ENCODE data around the gene GPR153.

- no peak for TF ChIP-seq CTCF (IDR thresholded peaks at IDR 0.05; ENCODE audit: poor library complexity, severe bottlenecking)
- TF ChIP-seq EZH2 (IDR thresholded peaks at IDR 0.05; ENCODE audit: borderline replicate concordance, insufficient read depth, low read length, poor library complexity, severe bottlenecking): no peak
- no peak for TF ChIP-seq MXI1 (conservative IDR thresholded peaks at IDR 0.05; ENCODE audit: poor library complexity, severe bottlenecking)
Observed at GRCh38 chr1:6301526-6301925, 40.6 kb upstream of the GPR153 start.

Measured in neural cell (in vitro differentiated cells).